ENCODE data around the gene STARD4. TPM values are rescaled to one million over a fixed set of nuclear protein-coding genes. Genes with fewer than 3 reads are reported as not detected.

STARD4 gene
- total RNA-seq, 4 donors from 2014 or later, result 32.2 to 88.1 (median 79.5) TPM

DNA sequence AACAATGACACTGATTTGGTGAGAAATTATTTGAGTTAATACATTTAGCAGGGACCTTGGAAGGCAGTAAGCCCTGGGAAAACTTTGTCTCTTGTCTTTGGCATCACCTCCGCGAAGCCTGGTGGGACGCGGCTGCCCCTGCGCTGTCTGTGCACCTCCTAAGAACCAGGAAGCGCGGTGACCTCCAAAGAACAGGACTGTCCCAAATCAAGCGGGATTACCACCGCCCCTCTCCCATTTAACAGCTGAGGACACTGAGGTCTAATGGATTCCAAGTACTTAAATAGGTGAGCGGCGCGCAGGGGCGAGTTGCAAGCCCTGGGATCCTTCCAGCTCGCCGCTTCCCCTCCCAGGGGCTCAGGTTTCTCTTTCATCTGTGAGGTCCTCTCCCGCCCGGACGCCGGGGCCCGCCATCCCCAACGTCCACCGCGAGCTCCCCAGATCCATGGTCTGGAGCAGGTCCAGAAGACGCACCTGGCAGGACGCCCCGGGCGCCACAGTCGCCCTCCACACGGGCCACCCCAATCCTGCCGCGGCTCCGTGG, 432 bp downstream of the STARD4 start:
- H3K9me3 ChIP-seq, result no peaks in the 10 kb centered on the region
- no peaks in the 10 kb centered on the region for H3K27me3 ChIP-seq
- TF ChIP-seq, protein P1, sequence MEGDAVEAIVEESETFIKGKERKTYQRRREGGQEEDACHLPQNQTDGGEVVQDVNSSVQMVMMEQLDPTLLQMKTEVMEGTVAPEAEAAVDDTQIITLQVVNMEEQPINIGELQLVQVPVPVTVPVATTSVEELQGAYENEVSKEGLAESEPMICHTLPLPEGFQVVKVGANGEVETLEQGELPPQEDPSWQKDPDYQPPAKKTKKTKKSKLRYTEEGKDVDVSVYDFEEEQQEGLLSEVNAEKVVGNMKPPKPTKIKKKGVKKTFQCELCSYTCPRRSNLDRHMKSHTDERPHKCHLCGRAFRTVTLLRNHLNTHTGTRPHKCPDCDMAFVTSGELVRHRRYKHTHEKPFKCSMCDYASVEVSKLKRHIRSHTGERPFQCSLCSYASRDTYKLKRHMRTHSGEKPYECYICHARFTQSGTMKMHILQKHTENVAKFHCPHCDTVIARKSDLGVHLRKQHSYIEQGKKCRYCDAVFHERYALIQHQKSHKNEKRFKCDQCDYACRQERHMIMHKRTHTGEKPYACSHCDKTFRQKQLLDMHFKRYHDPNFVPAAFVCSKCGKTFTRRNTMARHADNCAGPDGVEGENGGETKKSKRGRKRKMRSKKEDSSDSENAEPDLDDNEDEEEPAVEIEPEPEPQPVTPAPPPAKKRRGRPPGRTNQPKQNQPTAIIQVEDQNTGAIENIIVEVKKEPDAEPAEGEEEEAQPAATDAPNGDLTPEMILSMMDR (IDR thresholded peaks at IDR 0.05), result no peak
- no peak for TF ChIP-seq POLR2A (IDR thresholded peaks at IDR 0.05)
- no peaks in the 10 kb centered on the region for H3K36me3 ChIP-seq
- H3K4me1 ChIP-seq, result no peaks in the 10 kb centered on the region
- H3K27ac ChIP-seq, result peak overlapping the region; percentile 84 to 95 (median 90)
- H3K4me3 ChIP-seq, result peak overlapping the region; percentile 70 to 92 (median 78)
- no peak for DNase-seq

DNA sequence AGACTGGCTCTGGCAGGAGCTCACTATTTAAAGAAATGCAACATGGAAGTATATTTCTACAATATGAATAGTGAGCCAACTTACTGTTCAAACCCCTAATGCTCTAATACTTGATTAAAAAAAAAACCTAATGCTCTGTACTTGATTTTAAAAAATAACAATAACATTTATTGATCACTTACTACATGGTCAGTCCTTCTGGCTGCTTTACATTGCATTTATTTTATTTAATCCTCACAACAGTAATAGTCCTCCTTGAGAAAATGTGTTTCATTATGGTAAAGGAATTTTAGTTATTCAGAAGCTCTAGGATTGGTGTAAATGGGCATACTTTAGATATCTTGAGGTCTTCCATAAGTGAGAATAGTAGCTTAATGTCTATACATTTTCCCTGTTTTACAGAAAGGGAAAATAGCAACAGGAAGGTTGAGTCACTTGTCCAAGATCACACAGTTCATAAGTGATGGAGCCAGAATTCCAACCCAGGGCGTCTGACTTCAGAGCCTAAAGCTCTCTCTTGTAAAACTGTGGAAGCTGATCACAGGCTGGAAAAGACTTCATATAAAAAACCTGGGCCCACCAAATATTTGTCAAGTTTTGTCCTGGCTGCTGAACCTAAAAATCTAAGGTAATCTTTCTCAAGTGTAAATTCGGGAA, 1.0 kb downstream of the STARD4 start:
- DNase-seq, result no peak

DNA sequence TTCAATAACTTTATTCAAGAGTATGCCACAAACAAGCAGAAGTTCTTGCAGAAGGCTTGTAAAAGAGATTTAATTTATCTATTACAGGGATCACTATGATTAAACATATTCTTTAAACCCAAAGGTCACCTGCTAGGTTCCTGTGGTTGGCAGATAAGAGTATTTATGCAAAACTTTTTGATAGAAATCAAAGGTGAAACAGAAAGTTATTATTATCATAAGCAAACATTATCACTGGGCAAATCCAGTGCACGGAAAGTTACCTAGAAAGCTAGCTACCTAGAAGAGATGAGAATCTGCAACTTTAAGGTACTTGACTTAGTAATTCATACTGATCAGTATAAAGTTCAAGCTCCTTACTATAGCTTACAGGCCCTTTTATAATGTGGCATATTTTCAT, 3.2 kb downstream of the STARD4 start:
- Histone ChIP-seq H3K27ac (peak overlapping the region in 2 of 4 donors; percentile 26 to 47), H3K36me3 (peaks cover 0 to 3% (median 0%) of the 10 kb centered on the region in 3 donors), H3K4me1 (no peaks in the 10 kb centered on the region), H3K4me3 (peak overlapping the region in 2 of 4 donors; percentile 9 to 92), H3K9me3 (no peaks in the 10 kb centered on the region), H3K27me3 (no peaks in the 10 kb centered on the region)
- TF ChIP-seq, protein P1 (IDR thresholded peaks at IDR 0.05), result no peak
- no peak for TF ChIP-seq POLR2A (IDR thresholded peaks at IDR 0.05)
- DNase-seq, result no peak

More for the DNA sequence above, 1.0 kb downstream of the STARD4 start:
- H3K27me3 ChIP-seq, result no peaks in the 10 kb centered on the region
- no peaks in the 10 kb centered on the region for H3K36me3 ChIP-seq
- peak overlapping the region; percentile 84 to 95 (median 90) for H3K27ac ChIP-seq
- no peak for TF ChIP-seq POLR2A (IDR thresholded peaks at IDR 0.05)
- TF ChIP-seq, protein P1 (IDR thresholded peaks at IDR 0.05), result no peak
- H3K4me1 ChIP-seq, result no peaks in the 10 kb centered on the region
- H3K4me3 ChIP-seq, result peak overlapping the region; percentile 70 to 92 (median 78)
- no peaks in the 10 kb centered on the region for H3K9me3 ChIP-seq

DNA sequence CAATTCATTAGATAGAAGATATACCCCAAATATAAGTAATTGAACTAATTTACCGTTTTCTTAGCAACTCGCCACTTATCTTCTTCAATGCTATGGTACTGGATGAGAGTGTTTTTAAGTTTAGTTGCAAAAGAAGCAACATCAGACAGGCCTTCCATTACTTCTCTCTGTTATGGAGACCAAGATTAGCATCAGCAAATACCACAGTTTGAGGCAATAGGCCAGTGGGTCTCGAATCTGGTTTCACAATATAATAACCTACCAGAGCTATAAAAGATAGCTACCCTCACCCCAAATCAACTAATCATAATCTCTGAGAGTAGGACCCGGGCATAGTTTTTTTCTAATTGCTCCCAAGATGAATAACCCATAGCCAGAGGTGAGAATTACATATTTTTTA, 5.1 kb downstream of the STARD4 start:
- Histone ChIP-seq H3K36me3 (peaks cover 0 to 6% (median 0%) of the 10 kb centered on the region in 3 donors), H3K27me3 (no peaks in the 10 kb centered on the region), H3K4me3 (no peak overlapping the region), H3K27ac (no peak overlapping the region), H3K4me1 (no peaks in the 10 kb centered on the region), H3K9me3 (no peaks in the 10 kb centered on the region)
- TF ChIP-seq POLR2A (IDR thresholded peaks at IDR 0.05), result no peak
- TF ChIP-seq, protein P1 (IDR thresholded peaks at IDR 0.05), result no peak
- DNase-seq, result no peak

DNA sequence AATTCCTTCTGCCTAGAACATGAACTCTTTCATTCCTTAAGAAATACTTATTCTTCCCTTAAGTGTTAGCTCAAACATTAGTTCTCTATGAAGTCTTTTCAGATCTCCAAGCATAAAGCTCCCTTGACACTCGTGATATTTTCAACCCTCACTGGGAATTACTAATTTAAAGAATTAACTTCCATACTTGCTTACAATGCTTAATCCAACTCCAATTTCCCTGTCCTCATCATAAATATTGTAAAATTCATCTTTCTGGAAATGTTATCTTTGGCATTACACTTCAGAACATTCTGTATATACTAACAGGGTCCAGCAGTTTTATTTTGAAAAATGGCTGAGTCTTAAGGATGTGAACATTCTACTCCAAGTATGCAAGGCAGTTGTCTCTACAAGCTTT, 7.2 kb downstream of the STARD4 start:
- H3K27me3 ChIP-seq, result no peaks in the 10 kb centered on the region
- H3K27ac ChIP-seq, result no peak overlapping the region
- peaks cover 0 to 25% (median 0%) of the 10 kb centered on the region in 3 donors for H3K36me3 ChIP-seq
- no peak overlapping the region for H3K4me3 ChIP-seq
- no peak for DNase-seq
- no peaks in the 10 kb centered on the region for H3K4me1 ChIP-seq
- H3K9me3 ChIP-seq, result no peaks in the 10 kb centered on the region
- TF ChIP-seq POLR2A (IDR thresholded peaks at IDR 0.05), result no peak
- TF ChIP-seq, protein P1 (IDR thresholded peaks at IDR 0.05), result no peak

All from Peyer's patch (tissue), 4 donors.